GM18511 (cell line): Measurements from ENCODE around the gene CCDC24.

Experiments used
- ATAC-seq: cut with Tn5 transposase; IDR thresholded peaks from one replicate; pipeline ENCODE4 v1.9.1; 2021; ENCODE audit warnings: mild to moderate bottlenecking, moderate library complexity; ENCODE audit not compliant: unreplicated experiment

Gene CCDC24

DNA sequence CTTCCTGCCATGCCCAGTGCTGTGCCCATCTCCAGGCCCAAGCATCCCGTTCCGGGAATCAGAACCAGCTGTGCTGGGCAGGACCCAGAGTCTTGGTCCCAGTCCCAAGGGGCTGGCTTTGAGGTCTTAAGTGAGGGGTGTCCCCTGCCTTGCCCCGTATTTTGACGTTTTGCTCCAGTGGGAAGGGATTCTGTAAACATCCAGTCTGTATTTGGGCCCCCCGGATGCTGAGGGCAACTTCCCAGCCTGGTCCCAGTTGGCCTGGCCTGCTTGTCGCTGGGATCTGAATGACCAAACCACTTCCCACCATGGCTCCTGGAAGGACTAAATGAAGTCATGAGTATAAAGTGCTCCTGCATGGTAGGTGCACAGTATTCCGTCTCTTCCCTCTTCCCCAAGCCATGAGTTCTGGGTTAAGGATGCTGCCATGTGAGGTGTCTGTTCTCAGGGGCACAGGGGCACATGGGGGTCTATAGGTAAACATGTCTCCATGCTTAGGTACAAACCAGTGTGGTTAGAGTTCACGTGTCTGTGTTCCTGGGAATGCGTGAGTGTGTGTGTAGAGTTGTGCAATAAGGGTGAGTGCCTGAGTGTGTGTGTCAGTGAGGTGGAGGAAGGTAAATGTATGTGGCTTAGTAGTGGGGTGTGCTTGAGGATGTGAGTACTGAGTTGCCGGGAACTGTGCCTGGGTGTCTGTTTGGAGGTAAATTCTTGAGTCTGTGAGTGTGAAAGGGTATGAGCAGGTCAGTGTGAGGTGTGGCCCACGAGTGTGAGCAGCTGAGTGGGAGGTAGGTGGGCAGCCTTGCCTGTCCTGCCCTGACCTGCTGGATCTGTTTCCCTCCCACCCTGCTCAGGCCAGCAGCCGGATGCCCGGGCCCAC is 10.9 kb upstream of the CCDC24 start:
- no peak for ATAC-seq

DNA sequence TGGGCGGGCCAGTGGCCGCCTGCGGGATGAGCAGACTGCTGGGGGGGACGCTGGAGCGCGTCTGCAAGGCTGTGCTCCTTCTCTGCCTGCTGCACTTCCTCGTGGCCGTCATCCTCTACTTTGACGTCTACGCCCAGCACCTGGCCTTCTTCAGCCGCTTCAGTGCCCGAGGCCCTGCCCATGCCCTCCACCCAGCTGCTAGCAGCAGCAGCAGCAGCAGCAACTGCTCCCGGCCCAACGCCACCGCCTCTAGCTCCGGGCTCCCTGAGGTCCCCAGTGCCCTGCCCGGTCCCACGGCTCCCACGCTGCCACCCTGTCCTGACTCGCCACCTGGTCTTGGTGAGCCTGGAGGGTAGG is 10.3 kb upstream of the CCDC24 start:
- no peak for ATAC-seq

DNA sequence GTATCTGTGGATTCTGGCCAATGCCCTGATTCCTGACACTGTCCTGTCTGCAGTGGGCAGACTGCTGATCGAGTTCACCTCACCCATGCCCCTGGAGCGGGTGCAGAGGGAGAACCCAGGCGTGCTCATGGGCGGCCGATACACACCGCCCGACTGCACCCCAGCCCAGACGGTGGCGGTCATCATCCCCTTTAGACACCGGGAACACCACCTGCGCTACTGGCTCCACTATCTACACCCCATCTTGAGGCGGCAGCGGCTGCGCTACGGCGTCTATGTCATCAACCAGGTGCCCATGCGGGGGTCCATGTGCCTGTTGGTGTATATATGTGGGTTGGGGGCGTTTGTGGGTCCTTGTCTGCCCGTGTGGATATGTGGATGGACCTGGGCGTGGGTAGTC is 9.8 kb upstream of the CCDC24 start:
- ATAC-seq, result no peak

GRCh38 chr1:43982241-43982640 is 9.2 kb upstream of the CCDC24 start:
- no peak for ATAC-seq

- no peak for ATAC-seq
Observed at GRCh38 chr1:43982808-43983207, 8.6 kb upstream of the CCDC24 start.

DNA sequence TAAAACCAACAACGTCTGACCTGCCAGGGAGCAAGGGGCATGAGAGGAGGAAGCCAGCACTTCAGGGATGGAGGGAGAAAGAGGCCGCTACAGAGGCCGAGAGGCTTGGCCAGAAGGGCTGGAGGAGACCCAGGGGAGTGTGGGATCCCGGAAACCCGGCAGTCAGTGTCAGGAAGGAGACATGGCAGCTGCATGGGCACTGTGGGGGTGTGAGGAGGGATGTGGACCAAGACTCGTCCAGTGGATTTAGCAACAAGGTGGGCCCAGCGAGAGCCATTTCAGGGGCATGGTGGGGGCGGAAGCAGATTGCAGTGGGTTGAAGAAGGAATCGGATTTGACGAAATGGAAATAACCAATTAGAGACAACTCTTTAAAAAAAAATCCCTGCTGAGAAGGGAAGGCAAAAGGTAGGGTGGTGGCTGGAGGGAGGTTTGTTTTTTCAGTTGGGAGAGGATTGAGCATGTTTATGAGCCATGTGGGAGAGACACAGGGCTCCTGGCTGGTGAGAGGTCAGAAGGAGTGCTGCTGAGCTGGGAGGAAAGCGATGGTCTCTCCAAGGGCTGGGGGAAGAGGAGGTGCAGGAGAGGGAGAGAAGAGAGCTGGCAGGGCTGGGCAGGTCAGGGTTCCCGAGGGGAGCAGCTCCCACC is 8.0 kb upstream of the CCDC24 start:
- no peak for ATAC-seq

- ATAC-seq, result no peak
Observed at GRCh38 chr1:43984855-43985254, 6.5 kb upstream of the CCDC24 start.

DNA sequence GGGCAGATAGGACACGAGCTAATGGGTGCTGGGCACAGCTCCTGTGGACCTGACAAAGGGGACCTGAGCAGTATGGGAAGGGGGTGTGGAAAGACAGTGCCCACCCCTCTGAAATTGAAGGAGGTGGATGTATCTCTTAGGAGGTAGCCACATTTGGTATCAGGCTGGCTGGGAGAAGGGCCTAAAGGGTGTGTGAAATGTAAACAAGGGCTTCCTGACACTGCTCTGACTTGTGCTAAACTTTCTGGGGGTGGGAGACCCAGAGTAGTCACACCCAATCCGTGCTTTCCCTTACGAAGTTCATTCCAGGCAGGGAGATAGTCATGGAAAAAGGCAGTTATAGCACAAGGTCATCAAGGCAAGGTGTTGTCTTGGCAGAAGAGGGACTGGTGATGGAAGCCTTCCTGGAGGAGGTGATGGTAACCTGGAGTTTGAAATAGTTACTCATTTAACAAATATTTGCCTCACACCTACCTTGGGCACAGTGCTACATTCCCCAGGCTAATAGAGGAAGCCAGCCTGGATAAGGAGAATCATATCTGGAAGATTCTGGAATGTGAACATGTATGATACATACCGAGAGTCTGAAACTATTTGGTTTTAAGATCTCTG is 5.3 kb upstream of the CCDC24 start:
- no peak for ATAC-seq

DNA sequence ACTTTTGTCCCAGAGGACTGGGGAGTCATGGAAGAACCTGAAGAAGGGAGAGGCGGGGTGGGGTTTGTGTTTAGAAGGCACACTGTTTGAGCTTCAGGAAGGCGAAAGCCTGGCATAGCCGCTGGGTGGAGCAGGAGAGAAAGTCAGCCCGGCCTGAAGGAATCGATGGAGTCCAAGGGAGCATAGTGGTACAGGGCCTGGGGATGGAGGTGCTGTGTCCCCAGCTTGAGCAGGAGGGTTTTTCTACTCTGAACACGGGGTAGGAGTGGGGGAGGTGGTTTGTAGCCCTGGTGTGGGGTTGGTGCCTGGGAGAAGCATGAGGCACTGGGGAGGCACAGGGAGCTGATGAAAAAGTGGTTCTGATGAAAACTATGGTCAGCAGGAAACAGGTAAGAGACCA is 4.7 kb upstream of the CCDC24 start:
- ATAC-seq, result no peak

DNA sequence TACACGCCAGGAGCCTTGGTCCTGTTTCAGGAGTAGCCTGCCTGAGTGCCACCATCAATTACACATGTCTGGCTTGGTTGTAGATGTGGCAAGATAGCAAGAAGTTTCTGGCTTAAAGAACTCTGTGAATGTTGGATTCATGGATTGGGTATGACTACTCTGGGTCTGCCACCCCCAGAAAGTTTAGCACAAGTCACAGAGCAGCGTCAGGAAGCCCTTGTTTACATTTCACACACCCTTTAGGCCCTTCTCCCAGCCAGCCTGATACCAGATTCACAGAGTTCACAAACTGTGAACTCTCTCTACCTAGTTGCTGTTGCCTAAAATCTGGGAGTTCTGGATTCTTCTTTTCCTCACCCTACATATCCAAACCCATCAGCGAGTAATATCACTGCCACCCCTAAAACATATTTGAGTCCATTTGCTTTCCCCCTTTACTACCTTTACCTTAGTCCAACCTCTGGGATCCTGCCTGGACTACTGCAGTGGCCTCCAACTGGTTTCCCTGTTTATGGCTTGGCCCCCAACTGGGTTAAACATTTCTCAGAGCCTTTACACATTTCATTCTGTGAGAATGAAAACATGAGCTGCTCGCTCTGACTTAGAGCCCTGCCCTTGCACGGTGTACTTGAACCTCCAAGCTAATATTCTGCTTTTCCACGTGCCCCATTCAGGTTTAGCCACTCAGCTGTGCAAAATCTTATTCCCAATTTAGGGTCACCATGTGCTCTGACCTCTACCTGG is 4.1 kb upstream of the CCDC24 start:
- no peak for ATAC-seq

DNA sequence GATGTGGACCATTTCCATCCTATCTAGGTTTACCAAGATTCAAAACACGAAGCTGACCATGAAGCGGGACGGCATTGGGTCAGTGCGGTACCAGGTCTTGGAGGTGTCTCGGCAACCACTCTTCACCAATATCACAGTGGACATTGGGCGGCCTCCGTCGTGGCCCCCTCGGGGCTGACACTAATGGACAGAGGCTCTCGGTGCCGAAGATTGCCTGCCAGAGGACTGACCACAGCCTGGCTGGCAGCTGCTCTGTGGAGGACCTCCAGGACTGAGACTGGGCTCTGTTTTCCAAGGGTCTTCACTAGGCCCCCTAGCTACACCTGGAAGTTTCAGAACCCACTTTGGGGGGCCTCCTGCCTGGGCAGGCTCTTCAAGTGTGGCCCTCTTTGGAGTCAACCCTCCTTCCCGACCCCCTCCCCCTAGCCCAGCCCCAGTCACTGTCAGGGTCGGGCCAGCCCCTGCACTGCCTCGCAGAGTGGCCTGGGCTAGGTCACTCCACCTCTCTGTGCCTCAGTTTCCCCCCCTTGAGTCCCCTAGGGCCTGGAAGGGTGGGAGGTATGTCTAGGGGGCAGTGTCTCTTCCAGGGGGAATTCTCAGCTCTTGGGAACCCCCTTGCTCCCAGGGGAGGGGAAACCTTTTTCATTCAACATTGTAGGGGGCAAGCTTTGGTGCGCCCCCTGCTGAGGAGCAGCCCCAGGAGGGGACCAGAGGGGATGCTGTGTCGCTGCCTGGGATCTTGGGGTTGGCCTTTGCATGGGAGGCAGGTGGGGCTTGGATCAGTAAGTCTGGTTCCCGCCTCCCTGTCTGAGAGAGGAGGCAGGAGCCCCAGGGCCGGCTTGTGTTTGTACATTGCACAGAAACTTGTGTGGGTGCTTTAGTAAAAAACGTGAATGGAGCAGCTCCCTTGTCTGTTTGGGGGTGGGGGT is 864 bp upstream of the CCDC24 start:
- ATAC-seq, result no peak

DNA sequence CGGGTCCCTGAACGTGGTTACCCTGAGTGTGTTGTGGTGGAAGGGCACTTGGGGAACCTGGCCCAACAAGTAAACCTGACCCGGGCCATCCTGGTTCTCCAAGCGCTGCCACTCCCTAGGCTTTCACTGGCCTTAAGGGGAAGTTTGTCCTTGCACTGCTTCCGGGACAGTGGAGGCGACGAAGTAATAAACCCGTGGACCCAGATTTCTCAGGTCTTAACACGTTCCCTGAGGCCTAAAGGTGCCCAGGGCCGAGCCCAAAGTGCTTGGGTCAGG is 261 bp upstream of the CCDC24 start:
- peak; percentile 21 for ATAC-seq

- no peak for ATAC-seq
Observed at GRCh38 chr1:43992232-43992995, 1.0 kb downstream of the CCDC24 start.

DNA sequence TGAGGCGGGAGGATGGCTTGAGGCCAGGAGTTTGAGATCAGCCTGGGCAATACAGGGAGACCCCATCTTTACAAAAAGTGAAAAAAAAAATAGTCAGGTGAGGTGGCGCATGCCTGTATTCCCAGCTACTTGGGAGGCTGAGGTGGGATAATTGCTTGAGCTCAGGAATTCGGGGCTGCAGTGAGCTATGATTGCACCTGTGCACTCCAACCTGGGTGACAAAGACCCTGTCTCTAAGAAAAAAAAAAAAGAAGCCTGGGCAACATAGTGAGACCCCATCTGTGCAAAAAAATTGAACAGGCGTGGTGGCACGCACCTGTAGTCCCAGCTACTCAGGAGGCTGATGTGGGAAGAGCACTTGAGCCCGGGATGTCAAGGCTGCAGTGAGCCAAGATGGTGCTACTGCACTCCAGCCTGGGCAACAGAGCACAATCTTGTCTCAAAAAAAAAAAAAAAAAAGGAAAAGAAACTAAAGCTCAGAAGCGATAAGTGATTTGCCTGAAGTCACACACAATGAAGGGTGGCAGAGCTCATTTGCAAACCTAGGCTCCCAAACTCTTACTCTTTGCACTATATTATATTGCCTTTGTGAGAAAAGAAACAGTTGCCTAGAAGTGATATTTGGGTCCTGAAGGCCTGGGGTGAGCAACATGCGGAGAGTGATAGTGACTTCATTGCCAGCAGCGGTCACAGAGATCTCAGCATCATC is 2.0 kb downstream of the CCDC24 start:
- ATAC-seq, result no peak

DNA sequence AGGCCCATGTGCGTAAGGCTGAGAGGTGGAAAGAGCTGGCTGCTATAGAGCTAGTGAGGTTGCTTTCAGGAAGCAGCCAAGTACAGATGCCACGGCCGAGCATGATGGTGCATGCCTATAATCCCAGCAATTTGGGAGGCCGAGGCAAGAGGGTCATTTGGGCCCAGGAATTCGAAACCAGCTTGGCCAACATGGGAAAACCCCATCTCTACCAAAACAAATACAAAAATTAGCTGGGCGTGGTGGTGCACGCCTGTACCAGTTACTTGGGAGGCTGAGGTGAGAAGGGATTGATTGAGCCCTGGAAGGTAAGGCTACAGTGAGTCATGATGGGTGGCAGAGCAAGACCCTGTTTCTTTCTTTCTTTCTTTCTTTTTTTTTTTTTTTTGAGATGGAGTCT is 2.7 kb downstream of the CCDC24 start:
- no peak for ATAC-seq

GRCh38 chr1:43994794-43995790 is 3.7 kb downstream of the CCDC24 start:
- ATAC-seq, result no peak

GRCh38 chr1:43995984-43996732 is 4.8 kb downstream of the CCDC24 start:
- ATAC-seq, result no peak
